ENCODE data around the gene CNN2. TPM values are rescaled to one million over a fixed set of nuclear protein-coding genes. Genes with fewer than 3 reads are reported as not detected.

Gene CNN2
- total and polyA plus RNA-seq, 2 of the 8 experiments (the other 6 are each of a cell fraction or from before 2014, with no cell fraction given): 189 to 551 TPM

- TF ChIP-seq MAX (IDR thresholded peaks at IDR 0.05): peak; percentile 50
- TF ChIP-seq SIN3A (conservative IDR thresholded peaks at IDR 0.05 in 1 of 2, IDR thresholded peaks at IDR 0.05 in 1 of 2; ENCODE audit: low read depth in 1 of 2, low read length in 2 of 2): peak in 1 of 2 experiments; percentile 69; a peak in 2 of 4 replicates
- TF ChIP-seq EGR1 (IDR thresholded peaks at IDR 0.05; ENCODE audit: borderline replicate concordance, low read depth, low read length): no peak
- no peak for TF ChIP-seq SRF (IDR thresholded peaks at IDR 0.05; ENCODE audit: low read depth, low read length)
- no peak for TF ChIP-seq CREB1 (IDR thresholded peaks at IDR 0.05)
- TF ChIP-seq CBX5 (IDR thresholded peaks at IDR 0.05; ENCODE audit: low read depth, low read length): no peak
Measured at GRCh38 chr19:982567-983170, 43.7 kb upstream of the CNN2 start (continued).

Measured in H1 (cell line).